Measurements from ENCODE around the gene SOX8. TPM values are rescaled to one million over a fixed set of nuclear protein-coding genes. Genes with fewer than 3 reads are reported as not detected.

SOX8 gene
- total RNA-seq, 1 donor from 2014 or later = 0.15 TPM

DNA sequence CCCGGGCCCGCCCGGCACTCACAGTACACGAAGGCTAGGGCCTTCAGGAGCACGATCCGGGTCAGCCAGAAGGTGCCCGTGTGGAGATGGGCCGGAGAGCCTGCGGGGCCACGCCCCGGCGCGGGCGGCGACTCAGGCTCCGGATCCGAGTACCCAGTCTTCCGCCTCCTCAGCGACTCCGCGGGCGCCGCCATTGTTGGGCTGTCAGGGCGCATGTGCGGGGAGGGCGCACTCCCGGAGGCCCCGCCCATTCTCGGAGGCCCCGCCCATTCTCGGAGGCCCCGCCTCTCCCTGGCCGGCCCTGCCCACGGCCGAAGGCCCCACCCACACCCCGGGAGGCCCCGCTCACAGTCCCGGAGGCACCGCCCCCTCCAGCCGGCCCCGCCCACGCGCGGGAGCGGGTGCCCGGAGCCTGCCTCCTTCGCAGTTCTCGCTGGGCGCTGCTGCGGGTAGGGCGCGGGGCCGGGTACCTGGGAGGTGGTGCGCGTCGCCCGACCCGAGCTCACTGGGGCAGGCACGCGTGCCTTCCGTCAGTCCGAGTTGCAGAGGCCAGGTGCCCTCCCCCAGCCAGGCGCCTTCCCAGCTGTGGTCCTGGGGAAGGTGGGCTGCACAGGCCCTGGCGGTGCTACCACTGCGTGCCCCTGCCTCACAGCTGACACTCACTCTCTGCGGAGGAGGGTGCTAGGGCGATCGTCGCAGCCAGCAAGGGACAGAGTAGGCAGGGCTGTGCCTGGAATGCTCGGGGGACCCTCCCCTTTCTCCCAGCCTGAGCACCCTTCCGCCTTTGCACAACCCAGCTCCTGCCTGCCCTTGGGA, 10.6 kb upstream of the SOX8 start, which contains the start of gene LMF1:
LMF1 (minus strand) TSS at position 219 of the 816 bp plus-strand sequence; CDS start at position 215, 4 bp downstream.
- Mint-ChIP-seq H3K4me1 (ENCODE audit: low read depth) (peaks cover 15% of the 10 kb centered on the region), H3K27ac (ENCODE audit: unreplicated experiment) (peak within 1 kb of the TSS; percentile 32), H3K9me3 (ENCODE audit: low read depth) (peaks cover 3% of the 10 kb centered on the region), H3K4me3 (ENCODE audit: unreplicated experiment) (peak within 1 kb of the TSS; percentile 74), H3K36me3 (ENCODE audit: low read depth) (peaks cover 7% of the 10 kb centered on the region), H3K27me3 (ENCODE audit: low read depth) (peaks cover 6% of the 10 kb centered on the region)
- TF ChIP-seq CTCF (IDR thresholded peaks at IDR 0.05) = no peak
- DNase-seq (ENCODE audit: low spot score) = peak; percentile 96

- peaks cover 3% of the 10 kb centered on the region for H3K9me3 Mint-ChIP-seq (ENCODE audit: low read depth)
- peaks cover 15% of the 10 kb centered on the region for H3K4me1 Mint-ChIP-seq (ENCODE audit: low read depth)
- no peak overlapping the region for H3K4me3 Mint-ChIP-seq (ENCODE audit: unreplicated experiment)
- peaks cover 4% of the 10 kb centered on the region for H3K36me3 Mint-ChIP-seq (ENCODE audit: low read depth)
- H3K27me3 Mint-ChIP-seq (ENCODE audit: low read depth) = peaks cover 6% of the 10 kb centered on the region
- H3K27ac Mint-ChIP-seq (ENCODE audit: unreplicated experiment) = no peak overlapping the region
- DNase-seq (ENCODE audit: low spot score) = no peak
- no peak for TF ChIP-seq CTCF (IDR thresholded peaks at IDR 0.05)
Measured at GRCh38 chr16:971582-971905, 10.0 kb upstream of the SOX8 start.

GRCh38 chr16:971981-972315, 9.6 kb upstream of the SOX8 start:
- Mint-ChIP-seq H3K9me3 (ENCODE audit: low read depth) (peaks cover 3% of the 10 kb centered on the region), H3K27ac (ENCODE audit: unreplicated experiment) (peak overlapping the region; percentile 38), H3K4me3 (ENCODE audit: unreplicated experiment) (no peak overlapping the region), H3K4me1 (ENCODE audit: low read depth) (peaks cover 15% of the 10 kb centered on the region), H3K36me3 (ENCODE audit: low read depth) (peaks cover 2% of the 10 kb centered on the region), H3K27me3 (ENCODE audit: low read depth) (peaks cover 6% of the 10 kb centered on the region)
- TF ChIP-seq CTCF (IDR thresholded peaks at IDR 0.05) = no peak
- DNase-seq (ENCODE audit: low spot score) = no peak

DNA sequence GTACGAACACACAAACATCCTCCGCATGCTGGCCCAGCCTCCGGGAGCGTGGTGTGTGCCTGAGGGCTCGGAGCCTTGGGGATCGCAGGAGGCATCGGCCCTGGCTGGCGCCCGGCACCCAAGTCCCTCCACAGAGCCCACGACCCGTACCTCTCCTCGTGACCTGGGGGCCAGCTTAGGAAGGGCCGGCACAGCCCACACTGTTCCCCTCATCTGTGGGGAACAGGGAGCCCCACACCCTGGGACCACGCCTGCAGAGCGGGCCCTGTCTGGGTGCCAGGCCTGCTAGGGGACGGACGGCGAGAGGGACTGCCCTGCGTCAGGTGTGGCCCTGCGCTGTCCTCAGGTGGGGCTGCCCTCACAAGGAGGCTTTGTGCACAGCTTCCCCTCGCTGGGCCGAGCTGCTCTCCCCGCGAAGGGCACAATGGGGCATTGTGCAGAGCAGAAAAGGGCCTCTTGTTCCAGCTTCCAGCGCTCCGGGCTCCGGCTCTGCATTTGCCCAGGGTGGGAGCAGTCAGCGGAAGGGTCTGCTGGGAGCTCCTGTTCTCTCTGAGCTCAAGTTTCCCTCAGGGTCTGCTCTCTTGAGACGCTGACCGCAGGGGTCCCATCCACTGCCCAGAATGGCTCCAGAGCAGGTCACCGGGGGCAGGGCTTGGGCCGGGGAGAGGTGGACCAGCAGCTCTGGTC, 9.1 kb upstream of the SOX8 start:
- Mint-ChIP-seq H3K4me3 (ENCODE audit: unreplicated experiment) (no peak overlapping the region), H3K27ac (ENCODE audit: unreplicated experiment) (no peak overlapping the region), H3K27me3 (ENCODE audit: low read depth) (peaks cover 6% of the 10 kb centered on the region), H3K36me3 (ENCODE audit: low read depth) (no peaks in the 10 kb centered on the region), H3K9me3 (ENCODE audit: low read depth) (peaks cover 3% of the 10 kb centered on the region), H3K4me1 (ENCODE audit: low read depth) (peaks cover 15% of the 10 kb centered on the region)
- DNase-seq (ENCODE audit: low spot score) = no peak
- no peak for TF ChIP-seq CTCF (IDR thresholded peaks at IDR 0.05)

DNA sequence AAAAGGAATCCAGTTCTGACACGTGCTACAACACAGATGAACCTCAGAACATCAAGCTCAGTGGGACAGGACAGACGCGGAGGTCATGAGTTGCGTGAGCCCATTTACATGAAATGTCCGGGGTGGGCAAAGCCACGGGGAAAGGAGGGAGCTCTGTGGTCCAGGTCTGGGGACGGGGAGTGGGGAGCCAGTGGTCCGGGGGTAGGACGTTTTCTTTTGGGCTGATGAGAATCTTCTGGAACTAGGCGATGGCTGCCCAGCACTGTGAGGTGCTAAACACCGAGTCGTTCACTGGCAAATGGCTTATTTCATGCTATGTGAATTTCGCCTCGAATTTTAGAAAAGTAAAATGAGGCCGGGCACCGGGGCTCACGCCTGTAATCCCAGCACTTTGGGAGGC, 8.2 kb upstream of the SOX8 start:
- Mint-ChIP-seq H3K27ac (ENCODE audit: unreplicated experiment) (no peak overlapping the region), H3K36me3 (ENCODE audit: low read depth) (no peaks in the 10 kb centered on the region), H3K27me3 (ENCODE audit: low read depth) (peaks cover 9% of the 10 kb centered on the region), H3K4me1 (ENCODE audit: low read depth) (peaks cover 13% of the 10 kb centered on the region), H3K4me3 (ENCODE audit: unreplicated experiment) (no peak overlapping the region), H3K9me3 (ENCODE audit: low read depth) (peaks cover 3% of the 10 kb centered on the region)
- DNase-seq (ENCODE audit: low spot score) = no peak
- no peak for TF ChIP-seq CTCF (IDR thresholded peaks at IDR 0.05)

Data from chondrocyte (in vitro differentiated cells).